HG03045 (cell line): ENCODE data around the gene RBM47.
"Not testable (repeated sequence)": the region's sequence is repeated elsewhere in the genome, so short reads cannot be mapped to it uniquely, and the experiment has no call there.

ENCODE experiments used
- ATAC-seq: cut with Tn5 transposase; IDR thresholded peaks from one replicate; pipeline ENCODE4 v1.9.1; 2021; ENCODE audit warnings: mild to moderate bottlenecking, moderate library complexity; ENCODE audit not compliant: unreplicated experiment

RBM47 gene

DNA sequence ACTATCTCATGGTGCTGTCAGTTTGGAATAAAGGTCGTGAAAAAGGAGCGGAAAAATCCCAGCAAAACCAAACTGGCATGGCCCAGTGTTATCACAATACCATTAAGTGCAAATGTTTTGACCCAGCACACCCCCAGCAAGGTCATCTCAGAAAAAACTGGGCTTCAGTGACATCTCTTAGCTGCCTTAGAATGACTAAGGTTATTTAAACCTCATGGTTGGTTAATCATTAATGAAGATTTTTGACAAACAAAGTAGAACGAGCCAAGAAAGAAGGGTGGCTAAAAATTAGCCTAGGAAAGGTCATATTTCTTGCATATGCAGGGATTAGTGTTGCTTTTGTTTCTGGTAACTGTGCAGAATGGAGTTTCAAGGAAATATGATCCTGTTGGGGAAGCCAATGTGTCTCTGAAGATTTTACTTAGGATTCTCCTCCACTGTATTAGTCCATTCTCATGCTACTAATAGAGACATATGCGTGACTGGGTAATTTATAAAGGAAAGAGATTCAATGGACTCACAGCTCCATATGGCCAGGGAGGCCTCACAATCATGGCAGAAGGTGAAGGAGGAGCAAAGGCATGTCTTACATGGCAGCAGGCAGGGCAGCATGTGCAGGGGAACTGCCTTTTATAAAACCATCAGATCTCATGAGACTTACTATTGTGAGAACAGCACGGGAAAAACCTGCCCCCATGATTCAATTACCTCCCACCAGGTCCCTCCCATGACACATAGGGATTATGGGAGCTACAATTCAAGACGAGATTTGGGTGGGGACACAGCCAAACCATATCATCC lies 211.0 kb downstream of the RBM47 start:
- ATAC-seq = no peak

DNA sequence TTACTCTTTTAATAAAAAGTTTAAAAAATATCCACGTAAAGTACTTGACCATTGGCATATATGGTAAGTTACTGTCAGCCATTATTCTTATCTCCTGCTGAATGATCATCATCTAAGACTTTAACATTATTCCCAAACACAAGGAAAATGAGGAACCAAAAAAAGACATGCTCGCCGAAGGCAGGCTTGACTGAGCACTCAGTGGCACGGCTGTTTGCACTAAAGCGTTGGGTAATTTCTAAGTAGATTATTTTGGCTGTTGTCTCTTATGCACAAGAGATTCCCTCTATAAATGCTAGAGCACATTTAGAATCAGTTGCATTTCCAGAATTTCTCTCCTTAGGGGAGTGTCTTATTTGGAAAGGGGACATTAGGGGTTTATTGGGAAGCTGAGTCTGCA lies 211.7 kb downstream of the RBM47 start:
- no peak for ATAC-seq

DNA sequence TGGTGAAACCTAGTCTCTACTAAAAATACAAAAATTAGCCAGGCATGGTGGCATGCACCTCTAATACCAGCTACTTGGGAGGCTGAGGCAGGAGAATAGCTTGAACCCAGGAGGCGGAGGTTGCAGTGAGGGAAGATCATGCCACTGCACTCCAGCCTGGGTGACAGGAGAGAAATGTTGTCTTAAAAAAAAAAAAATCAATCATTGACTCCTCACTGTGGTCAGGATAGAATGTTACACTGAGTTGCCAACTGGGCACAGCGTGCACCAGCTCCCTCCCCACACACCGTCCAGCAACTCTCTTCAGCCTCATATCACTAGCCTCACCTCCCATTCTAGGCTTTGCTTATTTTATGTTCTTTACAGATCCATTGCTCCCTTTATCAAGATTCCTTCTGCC lies 215.0 kb downstream of the RBM47 start:
- ATAC-seq = no peak

DNA sequence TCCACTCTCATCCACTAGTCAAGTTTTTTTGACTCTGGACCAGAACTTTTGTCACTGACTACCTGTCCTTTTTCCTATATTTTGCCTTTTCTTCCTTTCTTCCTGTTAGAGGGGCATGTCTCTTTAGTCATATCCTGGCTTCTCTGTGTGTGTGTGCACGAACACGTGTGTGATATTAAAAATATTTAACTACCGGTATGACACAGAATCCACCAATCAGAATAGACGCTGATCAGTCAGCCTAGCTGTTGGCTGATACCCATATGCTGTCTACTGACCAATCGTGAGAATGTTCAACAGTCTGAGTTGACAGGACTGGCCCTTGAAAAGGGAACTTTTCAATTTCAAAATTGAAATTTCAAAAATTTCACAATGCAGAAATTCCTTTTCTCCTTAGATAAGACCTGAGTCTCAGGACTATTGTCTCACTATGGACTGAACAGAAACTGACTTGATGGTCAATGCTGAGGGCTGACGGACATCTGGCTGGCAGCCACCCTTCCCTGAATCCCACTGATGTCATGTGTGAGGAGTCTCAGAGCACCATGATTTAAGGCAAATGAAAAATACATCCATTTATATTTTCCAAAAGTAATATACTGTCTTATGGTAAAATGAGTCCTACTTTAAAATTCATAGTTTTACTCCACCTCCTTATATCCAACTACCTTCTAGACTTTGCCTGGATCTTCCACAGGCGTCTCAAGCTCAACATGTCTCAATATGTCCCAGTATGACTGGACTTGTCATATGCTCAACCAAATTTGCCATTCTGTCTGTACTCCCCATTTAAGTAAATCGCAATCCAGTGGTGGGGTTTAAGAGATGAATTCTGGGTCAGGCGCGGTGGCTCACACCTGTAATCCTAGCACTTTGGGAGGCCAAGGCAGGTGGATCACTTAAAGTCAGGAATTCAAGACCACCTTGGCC lies 216.5 kb downstream of the RBM47 start:
- ATAC-seq = no peak

DNA sequence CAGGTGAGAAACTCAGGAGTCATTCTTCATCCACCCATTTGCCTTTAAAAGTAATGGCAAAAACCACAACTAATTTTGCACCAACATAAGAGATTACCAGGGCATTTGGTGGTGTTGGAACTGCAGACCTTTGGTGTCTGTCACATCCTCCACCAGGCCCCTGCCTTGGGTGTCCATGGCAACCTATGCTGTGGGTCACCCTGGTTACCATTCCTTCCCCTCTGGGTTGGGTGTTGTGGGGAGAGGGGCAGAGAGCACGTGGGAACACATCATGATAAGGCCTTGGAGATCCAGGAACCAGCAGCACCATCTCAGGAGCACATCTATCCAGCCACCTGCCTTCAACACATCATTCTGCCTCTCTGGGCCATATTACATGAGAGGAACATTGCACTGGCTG lies 217.3 kb downstream of the RBM47 start:
- no peak for ATAC-seq

DNA sequence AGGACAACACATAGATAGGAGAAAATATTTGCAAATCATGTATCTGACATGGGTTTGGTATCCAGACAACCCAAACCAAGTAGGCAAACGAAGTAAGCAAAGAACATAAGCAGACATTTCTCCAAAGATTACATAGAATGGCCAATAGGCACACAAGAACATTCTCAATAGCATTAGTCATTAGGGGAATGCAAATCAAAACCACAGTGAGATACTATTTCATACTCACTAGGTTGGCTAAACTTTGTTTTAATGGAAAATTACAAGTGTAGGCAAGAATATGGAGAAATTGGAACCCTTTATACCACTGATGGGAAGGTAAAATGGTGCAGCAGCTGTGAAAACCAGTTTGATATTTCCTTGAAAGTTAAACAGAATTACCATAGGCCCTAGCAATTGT lies 219.8 kb downstream of the RBM47 start:
- no peak for ATAC-seq

DNA sequence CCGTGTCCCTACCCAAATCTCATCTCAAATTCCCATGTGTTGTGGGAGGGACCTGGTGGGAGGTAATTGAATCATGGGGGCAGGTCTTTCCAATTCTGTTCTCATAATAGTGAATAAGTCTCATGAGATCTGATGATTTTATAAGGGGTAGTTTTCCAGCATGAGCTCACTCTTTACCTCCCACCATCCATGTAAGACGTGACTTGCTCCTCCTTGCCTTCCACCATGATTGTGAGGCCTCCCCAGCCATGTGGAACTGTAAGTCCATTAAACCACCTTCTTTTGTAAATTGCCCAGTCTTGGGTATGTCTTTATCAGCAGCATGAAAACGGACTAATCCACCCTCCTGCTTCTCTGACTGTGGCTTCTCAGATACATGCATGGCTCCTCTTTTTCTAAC lies 222.2 kb downstream of the RBM47 start:
- ATAC-seq = not testable (repeated sequence)

DNA sequence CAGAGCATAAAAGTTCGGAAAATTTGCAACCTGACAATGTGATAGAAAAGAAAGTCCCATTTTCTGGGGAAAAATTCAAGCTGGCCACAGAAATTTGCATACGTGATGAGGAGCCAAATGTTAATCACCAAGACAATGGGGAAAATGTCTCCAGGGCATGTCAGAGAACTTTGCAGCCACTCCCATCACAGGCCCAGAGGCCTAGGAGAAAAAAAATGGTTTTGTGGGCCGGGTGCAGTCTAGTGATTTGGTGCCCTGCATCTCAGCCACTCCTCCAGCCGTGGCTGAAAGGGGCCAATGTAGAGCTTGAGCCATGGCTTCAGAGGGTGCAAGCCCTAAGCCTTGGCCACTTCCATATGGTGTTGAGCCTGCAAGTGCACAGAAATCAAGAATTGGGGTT lies 223.3 kb downstream of the RBM47 start:
- ATAC-seq = no peak

DNA sequence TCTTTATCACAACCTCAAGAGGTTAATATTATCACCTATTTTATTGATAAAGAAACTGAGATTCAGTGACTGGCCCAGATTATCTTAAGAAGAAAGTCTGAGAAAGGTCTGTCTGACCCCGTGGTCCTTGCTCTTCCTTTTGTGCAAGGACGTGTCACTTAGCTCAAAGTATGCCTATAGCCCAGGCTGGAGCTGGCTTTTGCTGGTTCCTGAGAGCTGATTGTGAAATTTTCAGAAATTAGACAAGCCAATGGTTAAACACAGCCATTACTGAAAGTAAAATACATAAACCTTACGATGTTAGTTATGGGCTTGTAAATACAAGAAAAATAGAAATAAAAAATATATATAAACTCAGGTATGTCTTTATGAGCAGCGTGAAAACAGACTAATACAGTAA lies 224.5 kb downstream of the RBM47 start:
- no peak for ATAC-seq

DNA sequence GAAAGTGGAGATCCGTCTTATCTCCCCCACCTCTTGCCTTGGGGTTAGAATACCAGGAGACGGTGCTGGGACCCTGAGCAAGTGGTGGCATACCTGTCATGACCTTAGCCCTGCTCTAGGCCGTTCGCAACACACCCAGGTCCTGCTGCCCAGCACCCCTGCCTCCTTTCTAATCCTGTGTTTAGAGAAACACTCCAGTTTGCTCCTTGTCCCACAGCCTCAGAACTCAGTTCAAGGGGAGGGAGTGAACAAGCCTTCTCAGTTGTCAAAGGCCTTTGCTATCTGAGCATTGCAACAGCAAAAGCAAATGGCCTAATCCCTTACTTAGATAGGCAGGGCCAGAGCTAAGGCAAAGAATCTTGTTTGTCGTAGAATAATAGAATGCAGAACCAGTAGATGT lies 226.6 kb downstream of the RBM47 start:
- ATAC-seq = no peak

DNA sequence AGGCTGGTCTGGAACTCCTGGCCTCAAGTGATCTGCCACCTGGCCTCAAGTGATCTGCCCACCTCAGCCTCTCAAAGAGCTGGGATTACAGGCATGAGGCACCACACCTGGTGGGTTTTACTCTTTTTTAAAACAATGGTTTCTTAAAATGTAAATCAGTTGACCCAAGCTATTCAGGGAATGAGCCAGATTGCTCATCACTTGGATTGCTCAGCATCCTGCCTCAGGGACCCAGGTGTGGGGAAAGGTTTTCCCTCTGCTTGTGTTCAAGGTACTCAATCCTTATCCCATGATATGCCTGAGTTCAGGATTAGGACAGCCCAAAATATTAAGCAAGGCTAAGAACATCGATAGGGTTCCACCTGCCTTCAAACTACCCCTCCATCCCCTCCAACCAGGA lies 227.1 kb downstream of the RBM47 start:
- no peak for ATAC-seq

DNA sequence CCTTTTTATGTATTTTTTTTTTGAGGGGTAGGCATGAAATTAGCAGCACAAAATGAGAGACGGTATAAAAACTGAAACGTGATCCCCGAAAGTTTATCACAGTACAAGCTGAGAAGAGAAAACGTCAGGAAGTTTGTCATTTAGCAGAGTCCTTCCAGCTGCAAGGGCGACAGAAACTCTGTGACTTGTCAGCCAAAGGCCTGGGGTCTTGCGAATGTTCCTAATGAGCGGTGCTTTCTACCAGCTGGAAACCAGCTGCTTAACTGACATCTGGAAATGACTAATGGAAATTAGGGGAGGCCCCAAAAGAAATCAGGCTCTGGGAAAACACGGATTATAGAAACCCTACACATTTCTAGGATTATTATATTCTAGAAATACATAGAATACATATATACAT lies 228.0 kb downstream of the RBM47 start:
- no peak for ATAC-seq

DNA sequence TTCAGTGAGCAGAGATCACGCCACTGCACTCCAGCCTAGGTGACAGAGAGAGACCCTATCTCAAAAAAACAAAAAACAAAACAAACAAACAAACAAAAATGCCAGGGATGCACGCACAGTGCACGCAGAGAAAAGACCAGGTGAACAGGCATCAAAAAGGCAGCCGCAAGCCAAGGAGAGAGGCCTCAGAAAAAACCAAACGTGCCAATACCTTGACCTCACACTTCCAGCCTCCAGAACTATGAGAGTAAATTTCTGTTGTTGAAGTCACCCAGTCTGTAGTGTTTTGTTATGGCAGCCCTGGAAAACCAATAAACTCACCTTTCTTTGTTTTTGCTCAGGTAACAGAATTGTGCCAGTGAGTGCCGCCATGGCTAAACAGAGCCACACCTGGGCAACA lies 228.6 kb downstream of the RBM47 start:
- no peak for ATAC-seq

DNA sequence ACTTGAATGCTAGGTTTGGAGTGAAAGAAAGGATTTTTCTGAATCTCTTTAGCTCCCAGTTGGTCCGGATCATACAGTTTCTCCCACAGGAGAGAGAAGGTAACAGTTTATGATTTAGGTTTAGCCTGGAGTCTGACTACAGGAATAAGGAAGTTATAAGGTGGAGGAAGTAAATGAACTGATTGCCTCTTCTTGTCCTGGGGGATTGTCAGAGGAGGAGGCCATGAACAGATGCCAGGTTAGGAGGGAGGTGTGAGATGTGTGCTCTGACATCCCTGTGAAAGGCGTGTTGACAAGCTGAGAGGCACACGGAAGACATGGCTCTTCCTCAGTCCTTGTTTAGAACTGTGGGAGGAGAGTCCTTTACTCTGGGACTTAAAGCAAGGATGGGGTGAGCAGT lies 230.1 kb downstream of the RBM47 start:
- ATAC-seq = no peak

DNA sequence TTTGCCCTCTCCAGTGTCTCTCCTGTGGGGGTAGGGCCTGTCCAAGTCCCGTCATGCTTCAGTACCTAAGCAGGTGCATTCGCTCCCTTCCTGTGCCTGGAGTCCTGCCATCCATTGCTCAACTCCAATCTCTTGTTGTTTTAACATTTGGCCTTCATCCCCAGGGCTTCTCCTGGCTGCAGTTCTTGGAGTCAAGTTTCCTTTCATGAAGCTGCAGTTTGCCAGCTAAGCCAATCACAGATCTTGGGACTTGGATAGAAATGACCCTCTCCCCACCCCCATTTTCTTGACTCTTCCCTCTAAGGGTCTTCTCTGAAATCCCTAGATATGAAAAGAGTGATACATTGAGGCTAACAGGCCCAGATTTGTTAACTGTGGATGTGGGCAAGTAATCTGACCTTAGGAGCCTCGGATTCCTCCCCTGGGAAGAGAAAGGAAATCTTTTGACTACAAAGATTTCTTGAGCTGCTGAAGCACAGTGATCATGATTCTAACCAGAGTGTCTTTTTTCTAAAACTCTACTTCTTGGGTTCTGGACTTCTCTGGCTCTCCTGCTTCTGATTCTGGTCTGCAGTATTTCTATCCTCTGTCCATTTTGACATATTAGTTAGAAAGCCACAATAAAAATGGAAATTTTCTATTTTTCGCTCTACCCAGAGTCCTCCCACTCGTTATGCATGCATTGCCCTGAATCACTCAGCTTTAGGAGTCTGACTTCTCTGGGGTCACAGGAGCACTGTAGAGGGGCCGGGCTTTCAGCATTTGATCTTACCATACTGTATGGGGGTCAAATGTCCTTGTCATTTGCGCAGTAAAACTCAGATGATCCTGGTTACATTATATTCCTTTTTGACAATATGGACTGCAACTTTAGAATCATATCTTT lies 233.5 kb downstream of the RBM47 start:
- ATAC-seq = no peak

DNA sequence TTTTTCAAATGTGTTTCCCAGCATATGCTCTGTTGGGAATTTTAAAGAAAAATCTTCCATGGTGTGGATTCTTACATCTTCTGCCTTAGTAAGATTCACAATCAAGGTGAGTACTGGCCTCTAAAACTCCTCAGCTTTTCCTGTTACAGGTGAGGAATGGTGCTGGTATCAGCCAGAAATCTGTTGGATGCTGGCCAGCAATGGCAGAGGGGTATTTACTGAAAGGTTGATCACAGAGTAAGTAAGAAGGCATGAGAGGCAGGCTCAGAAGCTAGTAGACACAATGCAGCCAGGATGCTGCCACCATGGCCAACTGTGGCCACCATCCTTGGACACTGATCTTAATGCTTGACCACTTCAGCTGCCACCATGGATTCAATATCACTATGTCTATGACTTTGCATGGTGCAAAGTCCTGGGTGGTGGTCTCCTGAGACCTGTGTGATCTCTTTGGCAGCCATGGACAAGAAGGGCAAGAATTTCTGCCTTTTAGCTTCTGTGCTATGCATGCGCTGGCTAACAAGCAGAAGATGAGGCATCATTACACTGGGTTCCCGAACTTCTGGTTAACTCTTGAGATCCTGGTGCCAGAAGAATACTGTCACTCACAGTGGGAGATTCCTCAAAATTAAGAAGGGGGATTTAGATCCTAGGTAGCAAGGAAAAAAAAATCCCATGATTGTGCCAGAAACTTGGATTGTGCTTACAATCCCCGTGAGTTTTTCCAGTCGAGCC lies 234.3 kb downstream of the RBM47 start:
- no peak for ATAC-seq

DNA sequence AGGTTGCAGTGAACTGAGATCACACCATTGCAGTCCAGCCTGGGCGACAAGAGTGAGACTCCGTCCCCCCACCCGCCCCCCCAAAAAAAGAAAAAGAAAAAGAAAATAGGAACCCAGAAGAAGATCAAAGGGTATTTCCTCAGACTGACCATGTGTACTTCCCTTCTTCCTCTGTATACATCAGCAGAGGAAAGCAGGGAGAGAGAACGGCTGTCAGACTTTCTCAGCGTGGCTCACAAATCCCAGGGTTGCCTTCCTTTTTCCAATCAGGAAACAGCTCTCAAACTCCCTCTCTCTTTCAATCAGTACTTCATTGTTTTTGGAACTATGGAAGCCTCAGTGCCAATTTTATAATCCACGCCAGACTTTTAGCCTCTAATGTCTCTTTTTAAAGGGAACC lies 235.4 kb downstream of the RBM47 start:
- no peak for ATAC-seq

DNA sequence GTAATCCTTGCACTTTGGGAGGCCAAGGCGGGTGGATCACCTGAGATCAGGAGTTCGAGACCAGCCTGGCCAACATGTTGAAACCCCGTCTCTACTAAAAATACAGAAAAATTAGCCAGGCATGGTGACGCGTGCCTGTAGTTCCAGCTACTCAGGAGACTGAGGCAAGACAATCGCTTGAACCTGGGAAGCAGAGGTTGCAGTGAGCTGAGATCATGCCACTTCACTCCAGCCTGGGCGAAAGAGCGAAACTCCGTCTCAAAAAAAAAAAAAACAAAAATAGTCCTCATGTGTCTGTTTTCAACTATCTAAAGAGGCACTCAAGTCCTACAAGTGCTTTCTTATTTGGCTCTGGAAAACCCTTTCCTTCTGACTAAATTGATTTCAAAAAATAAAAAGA lies 237.4 kb downstream of the RBM47 start:
- not testable (repeated sequence) for ATAC-seq

DNA sequence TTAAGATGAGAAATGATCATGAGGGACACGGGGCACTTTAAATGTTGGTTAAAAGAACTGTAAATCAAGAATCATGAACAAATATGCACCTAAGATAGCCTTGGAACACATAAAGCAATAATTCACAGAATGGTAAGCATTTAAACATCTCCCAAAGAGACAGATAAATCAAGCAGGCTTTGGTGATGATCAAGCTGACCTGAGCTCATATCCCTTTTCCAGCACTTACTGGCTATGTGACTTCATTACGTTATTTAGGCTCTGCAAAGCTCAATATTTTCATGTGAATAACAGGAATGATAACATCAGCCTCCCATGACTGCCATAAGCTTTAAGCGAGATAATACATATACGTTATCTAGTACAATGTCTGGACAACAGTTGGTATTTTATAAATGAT lies 239.7 kb downstream of the RBM47 start:
- no peak for ATAC-seq

DNA sequence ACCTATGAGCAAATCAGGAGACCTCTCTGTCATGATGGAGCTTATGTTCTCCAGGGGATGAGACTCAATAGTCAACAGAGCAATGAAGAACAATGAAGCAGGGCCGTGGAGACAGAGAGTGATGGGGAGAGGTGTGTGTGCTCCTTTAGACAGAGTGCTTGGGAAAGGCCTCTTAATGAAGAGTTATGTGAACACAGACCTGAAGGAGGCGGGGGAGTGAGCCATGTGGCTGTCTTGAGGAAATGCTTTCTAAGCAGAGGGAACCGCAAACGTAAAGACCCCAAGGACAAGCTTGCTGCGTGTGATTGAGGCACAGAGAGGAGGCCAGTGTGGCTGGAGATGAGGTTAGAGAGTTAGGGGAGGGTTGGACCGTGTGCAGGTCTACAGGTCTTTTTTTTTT lies 241.4 kb downstream of the RBM47 start:
- no peak for ATAC-seq

DNA sequence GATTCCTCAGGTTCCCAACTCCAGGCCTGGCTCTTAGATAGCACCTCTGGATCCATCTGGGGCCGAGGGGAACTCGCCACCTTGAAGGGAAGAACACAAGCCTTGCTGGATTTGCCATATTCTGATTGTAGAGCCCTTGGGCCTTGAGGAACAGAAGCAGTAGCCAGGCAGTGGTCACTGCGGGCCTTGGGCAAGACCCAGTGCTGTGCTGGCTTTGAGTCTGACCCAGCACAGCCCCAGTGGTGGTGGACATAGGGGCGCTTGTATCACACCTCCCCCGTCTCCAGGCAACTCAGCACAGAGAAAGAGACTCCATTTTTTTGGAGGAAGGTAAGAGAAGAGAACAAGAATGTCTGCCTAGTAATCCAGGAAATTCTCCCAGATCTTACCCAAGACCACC lies 249.0 kb downstream of the RBM47 start:
- no peak for ATAC-seq
